Spleen (tissue), 11 donors: ENCODE results near the gene PDZD2. TPM values are rescaled to one million over a fixed set of nuclear protein-coding genes. Genes with fewer than 3 reads are reported as not detected.

Experiments used
- DNase-seq: peaks from one replicate; pipeline ENCODE4 v3.0.0-alpha.2; 2020
- H3K27ac ChIP-seq, 8 donors: fragments of 200-600 bp; sonication (generic) in 7 of 8; 1 replicate in 4 of 8; 2 replicates in 4 of 8; pipeline versions ENCODE4 v1.5.0 to v1.8.0; 2016 to 2021; ENCODE audit warnings: inconsistent platforms in 4 of 8, mild to moderate bottlenecking in 4 of 8, moderate library complexity in 1 of 8
- H3K27me3 ChIP-seq, 7 donors: fragments of 200-600 bp; sonication (generic) in 6 of 7; replicated peaks in 1 of 7; 1 replicate in 4 of 7; 2 replicates in 3 of 7; pipeline versions ENCODE4 v1.5.0 to v1.8.0; 2016 to 2021; ENCODE audit warnings: inconsistent platforms in 3 of 7, mild to moderate bottlenecking in 1 of 7
- H3K36me3 ChIP-seq, 6 donors: fragments of 200-600 bp; sonication (generic) in 5 of 6; 1 replicate in 4 of 6; 2 replicates in 2 of 6; pipeline versions ENCODE4 v1.5.0 to v1.8.0; 2016 to 2021; ENCODE audit warnings: inconsistent platforms in 2 of 6
- H3K4me1 ChIP-seq, 6 donors: fragments of 200-600 bp; sonication (generic) in 5 of 6; 1 replicate in 3 of 6; 2 replicates in 3 of 6; pipeline versions ENCODE4 v1.5.0 to v1.8.0; 2016 to 2021; ENCODE audit warnings: inconsistent platforms in 3 of 6
- H3K4me3 ChIP-seq, 8 donors: fragments of 200-600 bp; sonication (generic) in 7 of 8; 1 replicate in 4 of 8; 2 replicates in 4 of 8; pipeline versions ENCODE4 v1.5.0 to v1.8.0; 2016 to 2021; ENCODE audit warnings: inconsistent platforms in 4 of 8, mild to moderate bottlenecking in 4 of 8, moderate library complexity in 2 of 8
- H3K9me3 ChIP-seq, 8 donors: fragments of 200-600 bp; sonication (generic) in 7 of 8; 1 replicate in 4 of 8; 2 replicates in 4 of 8; pipeline versions ENCODE4 v1.5.0 to v1.8.0; 2016 to 2021; ENCODE audit warnings: inconsistent platforms in 4 of 8
- CTCF ChIP-seq, 11 experiments: fragments of 200-600 bp in 7 of 11; fragments of 450-650 bp in 4 of 11; sonication (generic) in 4 of 11; IDR thresholded peaks in 8 of 11; conservative IDR thresholded peaks in 3 of 11; 1 replicate in 7 of 11; 2 replicates in 4 of 11; pipeline versions ENCODE4 v1.4.0 to v1.8.0; 2016 to 2021; ENCODE audit warnings: antibody characterized with exemption in 11 of 11, inconsistent platforms in 4 of 11, mild to moderate bottlenecking in 1 of 11
- POLR2A ChIP-seq, 3 donors: fragments of 450-650 bp; IDR thresholded peaks; one replicate each; pipeline ENCODE4 v1.5.1; 2017; ENCODE audit warnings: antibody characterized with exemption in 3 of 3, mild to moderate bottlenecking in 1 of 3
- POLR2AphosphoS5 ChIP-seq, 3 donors: sonication (generic); formaldehyde crosslinking; IDR thresholded peaks; one replicate each; pipeline ENCODE4 v1.5.1; 2017; ENCODE audit warnings: antibody characterized with exemption in 3 of 3
- WGBS, 5 donors: extraction: QIAGEN DNeasy Blood & Tissue Kit in 3 of 5; methylation state at CpG; one replicate each; pipeline versions ENCODE4 v1.1.5 to v1.1.7; 2013 to 2018; 5-methylcytosine and 5-hydroxymethylcytosine counted together
- intact Hi-C: fragments of 100-400 bp; cut with DNase I; formaldehyde crosslinking; loops from one replicate; pipeline ENCODE4 v1.15.0; 2023; ENCODE audit warnings: low total_unique reads
- polyA plus RNA-seq, 3 donors: library from polyadenylated mRNA; stranded (reverse); fragments of 200-250 nt; gene quantifications; one replicate each; pipeline ENCODE4 v1.2.1, GENCODE V29; 2013
- total RNA-seq, 7 donors: library from RNA; depleted of rRNA in 3 of 7; stranded (reverse); fragments of >200 nt in 3 of 7; fragmentation: NEBNext Ultra II Directional in 4 of 7; extraction: Animal tissue kit (Norgen Biotek cat#: 25700) in 4 of 7; gene quantifications; one replicate each; pipeline versions ENCODE4 v1.1.0 to v1.2.1, GENCODE V29; 2016 to 2021
- donor health status: healthy with polysubstance abuse.
- donor health status: DM: no; HTN: no; CAD: no; lungs with moderate emphysema.
- donor health status: DM: no; HTN: no; CAD: no.
- donor health status: Bipolar disorder and iron deficiency.
- donor health status: healthy.
- donor health status: DM: no; HTN: no; CAD: no.
- donor health status: DM: yes; HTN: yes; CAD: no.

The PDZD2 gene
- total and polyA plus RNA-seq, 10 donors = 0.09 to 4.7 (median 2.4) TPM

DNA sequence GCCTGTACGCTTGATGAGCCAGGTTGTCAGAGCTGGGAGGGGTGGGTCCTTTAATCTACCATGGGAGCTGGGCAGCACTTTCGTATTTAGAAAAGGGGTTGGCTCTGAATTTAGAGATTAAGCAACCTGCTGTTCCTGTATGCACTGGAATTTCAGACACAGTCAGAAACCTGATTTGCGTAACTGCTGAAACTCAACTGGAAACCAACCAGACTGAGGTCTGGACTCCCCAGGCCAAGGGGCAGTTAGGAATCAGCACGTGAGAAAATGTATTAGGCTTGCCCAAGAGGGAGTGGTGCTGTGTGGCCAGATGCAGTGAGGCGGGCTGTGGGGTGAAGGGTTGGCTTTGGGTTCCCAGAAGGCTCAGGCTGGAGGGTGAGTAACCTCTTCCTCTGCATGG is 300.2 kb downstream of the PDZD2 start:
- Histone ChIP-seq H3K27me3 (no peaks in the 10 kb centered on the region), H3K9me3 (no peaks in the 10 kb centered on the region), H3K4me3 (no peak overlapping the region), H3K27ac (no peak overlapping the region), H3K36me3 (no peaks in the 10 kb centered on the region), H3K4me1 (no peaks in the 10 kb centered on the region)
- no peak for DNase-seq
- intact Hi-C loops = no loop called here
- TF ChIP-seq POLR2A (IDR thresholded peaks at IDR 0.05) (no peak), POLR2AphosphoS5 (IDR thresholded peaks at IDR 0.05) (no peak), CTCF (IDR thresholded peaks at IDR 0.05 in 8 of 11, conservative IDR thresholded peaks at IDR 0.05 in 3 of 11) (no peak)
- WGBS, 5 donors = 67 to 83% (median 76%) methylated on average over 5 of the region's 5 CpGs

DNA sequence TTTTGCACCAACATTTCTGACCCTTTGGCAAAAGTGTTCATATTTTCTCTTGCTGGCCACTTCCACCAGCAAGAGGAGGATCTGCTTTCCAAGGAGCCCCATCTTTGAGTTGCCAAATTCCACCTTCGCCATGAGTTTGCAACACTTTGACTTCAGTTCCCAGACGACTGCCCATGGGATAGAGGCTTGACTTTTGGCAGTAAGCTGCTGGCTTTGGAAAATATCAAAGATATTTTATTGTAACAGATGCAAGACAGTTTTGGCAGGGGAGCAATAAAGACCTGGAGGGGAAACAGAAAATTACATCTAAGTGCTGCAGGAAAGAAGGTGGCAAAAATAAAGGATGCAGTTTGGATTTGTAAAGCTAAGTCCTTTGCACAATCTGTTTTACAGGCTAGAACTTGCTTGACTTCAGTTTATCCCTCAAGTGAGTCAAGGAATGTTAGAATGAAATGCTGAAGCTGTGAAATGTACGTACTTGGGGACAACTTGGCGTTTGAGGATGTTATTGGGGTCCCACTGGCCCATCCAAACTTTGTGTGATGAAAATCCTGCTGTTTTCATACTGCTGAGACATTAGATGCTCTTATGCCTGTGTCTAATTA is 302.3 kb downstream of the PDZD2 start:
- 81 to 89% (median 84%) methylated on average over 4 of the region's 4 CpGs for WGBS, 5 donors
- TF ChIP-seq POLR2AphosphoS5 (IDR thresholded peaks at IDR 0.05) = no peak
- no peak for TF ChIP-seq POLR2A (IDR thresholded peaks at IDR 0.05)
- Histone ChIP-seq H3K9me3 (no peaks in the 10 kb centered on the region), H3K4me3 (no peak overlapping the region), H3K36me3 (no peaks in the 10 kb centered on the region), H3K4me1 (no peaks in the 10 kb centered on the region), H3K27me3 (no peaks in the 10 kb centered on the region), H3K27ac (no peak overlapping the region)
- intact Hi-C loops = no loop called here
- no peak for DNase-seq

GRCh38 chr5:31942546-31942945 is 303.6 kb downstream of the PDZD2 start:
- H3K4me3 ChIP-seq = no peak overlapping the region
- intact Hi-C loops = no loop called here
- no peak for DNase-seq
- H3K4me1 ChIP-seq = no peaks in the 10 kb centered on the region
- 85 to 93% (median 88%) methylated on average over 11 of the region's 11 CpGs for WGBS, 5 donors
- H3K27me3 ChIP-seq = no peaks in the 10 kb centered on the region
- no peaks in the 10 kb centered on the region for H3K9me3 ChIP-seq
- H3K36me3 ChIP-seq = no peaks in the 10 kb centered on the region
- no peak overlapping the region for H3K27ac ChIP-seq
- TF ChIP-seq POLR2AphosphoS5 (IDR thresholded peaks at IDR 0.05) (no peak), POLR2A (IDR thresholded peaks at IDR 0.05) (no peak), CTCF (IDR thresholded peaks at IDR 0.05 in 8 of 11, conservative IDR thresholded peaks at IDR 0.05 in 3 of 11) (no peak)

DNA sequence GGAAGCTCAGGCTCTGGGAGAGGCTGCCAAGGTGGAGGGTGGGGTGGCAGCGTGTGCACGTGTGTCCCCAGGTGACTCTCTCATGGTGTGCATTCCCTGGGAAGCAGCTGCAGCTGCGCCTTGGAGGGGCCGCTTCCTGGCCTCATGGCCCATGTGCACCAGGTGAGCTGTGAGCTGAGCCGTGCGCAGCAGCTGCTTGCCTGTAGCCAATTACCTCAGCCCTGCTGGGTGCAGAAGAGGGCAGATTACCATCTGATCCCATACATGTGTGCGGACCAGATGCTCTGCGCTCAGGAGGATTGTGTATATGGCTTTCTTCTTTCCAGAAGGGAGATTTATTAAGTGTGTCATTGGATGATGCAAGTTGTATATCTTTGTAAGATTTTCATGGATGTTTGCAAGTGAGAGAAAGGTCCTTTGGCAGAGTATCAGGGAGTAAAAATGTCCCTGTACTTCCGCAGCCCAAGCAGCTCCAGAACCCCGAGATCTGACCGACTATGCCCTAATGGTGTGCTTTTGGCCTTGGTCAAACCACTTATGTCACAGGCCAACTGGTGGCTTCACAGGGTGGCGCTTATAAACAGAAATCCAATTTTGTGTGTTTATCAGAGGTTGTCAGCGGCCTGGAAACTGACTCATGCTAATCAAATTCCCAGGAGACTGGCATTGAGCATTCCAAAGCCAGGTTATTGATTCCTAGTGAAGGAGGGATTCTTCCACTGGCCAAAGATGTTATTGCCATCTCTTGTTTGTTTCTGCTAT is 305.9 kb downstream of the PDZD2 start:
- Histone ChIP-seq H3K4me1 (no peaks in the 10 kb centered on the region), H3K27me3 (no peaks in the 10 kb centered on the region), H3K27ac (no peak overlapping the region), H3K4me3 (no peak overlapping the region), H3K9me3 (no peaks in the 10 kb centered on the region), H3K36me3 (no peaks in the 10 kb centered on the region)
- no peak for DNase-seq
- intact Hi-C loops = no loop called here
- no peak for TF ChIP-seq POLR2A (IDR thresholded peaks at IDR 0.05)
- 70 to 90% (median 85%) methylated on average over 13 of the region's 13 CpGs for WGBS, 5 donors

DNA sequence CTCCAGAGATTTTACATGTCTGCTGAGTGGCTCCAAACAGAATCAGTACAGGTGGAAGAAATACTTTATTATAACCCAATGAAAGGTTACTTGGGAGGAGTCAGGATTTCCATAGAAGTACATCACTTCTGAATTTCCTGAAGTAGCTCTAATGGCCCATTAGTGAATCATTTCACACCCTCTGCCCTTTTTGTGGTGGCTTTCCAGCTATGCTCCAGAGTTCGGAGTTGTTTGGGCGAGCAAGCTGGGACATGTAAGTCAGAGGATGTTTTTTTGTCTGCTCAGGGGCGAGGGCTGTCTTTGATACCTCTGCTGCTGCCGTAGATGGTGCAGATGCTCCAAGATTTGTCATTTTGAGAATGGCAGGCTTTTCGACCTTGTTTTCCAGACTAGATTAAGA is 309.1 kb downstream of the PDZD2 start:
- H3K27ac ChIP-seq = no peak overlapping the region
- no peaks in the 10 kb centered on the region for H3K36me3 ChIP-seq
- H3K9me3 ChIP-seq = no peaks in the 10 kb centered on the region
- H3K4me1 ChIP-seq = no peaks in the 10 kb centered on the region
- H3K27me3 ChIP-seq = no peaks in the 10 kb centered on the region
- WGBS, 5 donors = 84 to 87% (median 86%) methylated on average over 5 of the region's 5 CpGs
- no peak overlapping the region for H3K4me3 ChIP-seq
- TF ChIP-seq POLR2A (IDR thresholded peaks at IDR 0.05) (no peak), CTCF (IDR thresholded peaks at IDR 0.05 in 8 of 11, conservative IDR thresholded peaks at IDR 0.05 in 3 of 11) (no peak), POLR2AphosphoS5 (IDR thresholded peaks at IDR 0.05) (no peak)
- DNase-seq = no peak
- intact Hi-C loops = no loop called here
